GM19468 (cell line): Measurements from ENCODE around the gene CENPF.

Experiments used
- ATAC-seq: cut with Tn5 transposase; IDR thresholded peaks from one replicate; pipeline ENCODE4 v1.9.1; 2021; ENCODE audit warnings: mild to moderate bottlenecking, moderate library complexity, moderate number of reproducible peaks; ENCODE audit not compliant: unreplicated experiment; ENCODE audit errors: extremely low read depth

CENPF gene

GRCh38 chr1:214698559-214698958 is 95.6 kb downstream of the CENPF start:
- ATAC-seq, result no peak

GRCh38 chr1:214700437-214700836 is 97.4 kb downstream of the CENPF start:
- ATAC-seq, result no peak

- ATAC-seq, result no peak
Observed at GRCh38 chr1:214702556-214702955, 99.6 kb downstream of the CENPF start.

GRCh38 chr1:214707306-214708087 is 104.5 kb downstream of the CENPF start:
- ATAC-seq, result no peak

- no peak for ATAC-seq
Observed at GRCh38 chr1:214708321-214708955, 105.4 kb downstream of the CENPF start.

GRCh38 chr1:214709241-214709640 is 106.2 kb downstream of the CENPF start:
- ATAC-seq, result no peak

GRCh38 chr1:214712737-214713136 is 109.7 kb downstream of the CENPF start:
- no peak for ATAC-seq
